Cardiac muscle cell (in vitro differentiated cells and primary cell): ENCODE data around the gene MEGF11. TPM values are rescaled to one million over a fixed set of nuclear protein-coding genes. Genes with fewer than 3 reads are reported as not detected.

Experiments
- DNase-seq, 2 donors: peaks; one replicate each; pipeline versions ENCODE4 v3.0.0 to v3.0.0-alpha.2; 2010 to 2017; ENCODE audit warnings: low read depth in 1 of 2, low spot score in 1 of 2
- H3K27ac ChIP-seq: fragments of 200-600 bp; sonication (generic); 2 replicates; pipeline ENCODE4 v1.5.1; 2016
- H3K27me3 ChIP-seq: fragments of 200-600 bp; sonication (generic); 2 replicates; pipeline ENCODE4 v1.6.0; 2016; ENCODE audit warnings: control low read depth
- H3K36me3 ChIP-seq: fragments of 200-600 bp; sonication (generic); 2 replicates; pipeline ENCODE4 v1.5.1; 2016; ENCODE audit warnings: control low read depth
- H3K4me1 ChIP-seq: fragments of 200-600 bp; sonication (generic); 2 replicates; pipeline ENCODE4 v1.8.1; 2017; ENCODE audit warnings: low read depth, mild to moderate bottlenecking, mixed run types
- H3K4me3 ChIP-seq: fragments of 200-600 bp; sonication (generic); 2 replicates; pipeline ENCODE4 v1.5.1; 2016; ENCODE audit warnings: mild to moderate bottlenecking
- H3K9me3 ChIP-seq: fragments of 200-600 bp; sonication (generic); 2 replicates; pipeline ENCODE4 v1.5.1; 2017; ENCODE audit warnings: low read depth, mild to moderate bottlenecking, control low read depth
- polyA plus RNA-seq: library from polyadenylated mRNA; unstranded; fragments of >200 nt; fragmentation: Nextera tagmentation; extraction: Ambion mirVana; gene quantifications from 2 replicates; pipeline ENCODE4 v1.2.1, GENCODE V29; 2016
- total RNA-seq: library from RNA; depleted of rRNA; stranded (reverse); fragments of >200 nt; gene quantifications from 2 replicates; pipeline ENCODE4 v1.2.3, GENCODE V29; 2016
- TF ChIP-seq, protein P1 (sequence below): IDR thresholded peaks from 2 replicates; pipeline ENCODE4 v1.5.1; 2012; ENCODE audit warnings: low read depth, mild to moderate bottlenecking, low read length

MEGF11 gene
- total and polyA plus RNA-seq, 2 experiments from 2014 or later, result 0.30 TPM; not detected in 1

DNA sequence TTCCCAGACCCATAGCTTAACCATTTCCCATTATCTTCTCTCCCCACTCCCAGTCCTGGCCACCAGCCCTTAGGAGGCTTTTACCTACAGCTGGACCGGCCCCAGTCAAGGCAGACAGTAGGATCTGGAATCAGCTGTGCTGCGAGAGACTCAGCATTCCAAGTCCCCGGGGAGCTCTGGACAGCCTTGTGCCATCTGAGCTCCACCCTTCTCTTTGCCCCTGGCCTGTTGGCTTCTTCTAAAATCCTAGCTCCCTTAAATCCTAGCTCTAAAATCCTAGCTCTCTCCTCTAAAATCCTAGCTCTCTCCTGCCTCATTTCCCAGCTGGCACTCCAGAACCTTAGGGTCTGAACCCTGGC, 21.3 kb downstream of the MEGF11 start:
- no peak for DNase-seq
- Histone ChIP-seq H3K36me3 (no peaks in the 10 kb centered on the region), H3K27me3 (peaks cover 3% of the 10 kb centered on the region), H3K9me3 (no peaks in the 10 kb centered on the region), H3K27ac (no peak overlapping the region), H3K4me3 (no peak overlapping the region), H3K4me1 (no peaks in the 10 kb centered on the region)
- TF ChIP-seq, protein P1, sequence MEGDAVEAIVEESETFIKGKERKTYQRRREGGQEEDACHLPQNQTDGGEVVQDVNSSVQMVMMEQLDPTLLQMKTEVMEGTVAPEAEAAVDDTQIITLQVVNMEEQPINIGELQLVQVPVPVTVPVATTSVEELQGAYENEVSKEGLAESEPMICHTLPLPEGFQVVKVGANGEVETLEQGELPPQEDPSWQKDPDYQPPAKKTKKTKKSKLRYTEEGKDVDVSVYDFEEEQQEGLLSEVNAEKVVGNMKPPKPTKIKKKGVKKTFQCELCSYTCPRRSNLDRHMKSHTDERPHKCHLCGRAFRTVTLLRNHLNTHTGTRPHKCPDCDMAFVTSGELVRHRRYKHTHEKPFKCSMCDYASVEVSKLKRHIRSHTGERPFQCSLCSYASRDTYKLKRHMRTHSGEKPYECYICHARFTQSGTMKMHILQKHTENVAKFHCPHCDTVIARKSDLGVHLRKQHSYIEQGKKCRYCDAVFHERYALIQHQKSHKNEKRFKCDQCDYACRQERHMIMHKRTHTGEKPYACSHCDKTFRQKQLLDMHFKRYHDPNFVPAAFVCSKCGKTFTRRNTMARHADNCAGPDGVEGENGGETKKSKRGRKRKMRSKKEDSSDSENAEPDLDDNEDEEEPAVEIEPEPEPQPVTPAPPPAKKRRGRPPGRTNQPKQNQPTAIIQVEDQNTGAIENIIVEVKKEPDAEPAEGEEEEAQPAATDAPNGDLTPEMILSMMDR, result no peak

DNA sequence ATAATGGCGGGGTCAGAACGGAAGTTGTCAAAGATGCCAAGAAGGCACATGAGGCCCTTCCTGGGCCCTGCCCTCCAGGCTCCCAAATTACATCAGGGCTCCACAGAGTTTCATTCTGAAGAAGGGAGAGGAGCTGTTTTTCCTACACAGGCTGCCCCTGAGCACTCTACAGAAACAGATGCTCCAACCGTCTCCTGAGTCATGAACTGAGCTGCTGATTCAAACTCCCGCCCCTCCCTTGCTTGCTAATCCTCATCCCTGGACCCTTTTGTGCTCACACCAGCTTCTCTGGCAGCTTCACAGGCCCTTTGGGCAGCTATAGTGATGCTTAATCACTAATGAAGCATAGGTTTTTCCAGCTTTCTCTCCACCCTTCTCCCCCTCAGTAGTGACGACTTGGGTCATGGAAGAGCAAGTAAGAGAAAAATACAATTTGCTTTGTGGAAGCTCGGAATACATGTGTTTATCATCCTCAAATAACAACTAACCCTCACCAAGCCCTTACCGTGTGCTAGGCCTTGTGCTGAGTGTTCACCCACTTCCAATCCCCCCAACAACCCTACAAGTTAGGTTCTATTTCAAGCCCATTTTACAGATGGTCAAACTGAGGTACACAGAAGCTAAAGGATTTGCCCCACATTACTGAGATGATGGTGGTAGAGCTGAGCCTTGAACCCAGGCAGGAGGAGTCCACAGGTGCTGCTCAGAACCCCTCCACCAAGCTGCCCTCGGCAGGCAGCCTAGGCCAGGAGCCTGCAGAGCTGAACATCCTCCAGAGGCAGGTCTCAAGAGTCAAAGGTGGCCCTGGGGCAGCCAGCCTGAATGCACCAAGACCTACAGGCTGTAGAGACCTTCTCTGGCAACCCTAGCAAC, 21.9 kb downstream of the MEGF11 start:
- DNase-seq, result no peak
- Histone ChIP-seq H3K36me3 (no peaks in the 10 kb centered on the region), H3K4me1 (no peaks in the 10 kb centered on the region), H3K4me3 (no peak overlapping the region), H3K27ac (no peak overlapping the region), H3K9me3 (no peaks in the 10 kb centered on the region), H3K27me3 (peaks cover 3% of the 10 kb centered on the region)
- TF ChIP-seq, protein P1, result no peak

DNA sequence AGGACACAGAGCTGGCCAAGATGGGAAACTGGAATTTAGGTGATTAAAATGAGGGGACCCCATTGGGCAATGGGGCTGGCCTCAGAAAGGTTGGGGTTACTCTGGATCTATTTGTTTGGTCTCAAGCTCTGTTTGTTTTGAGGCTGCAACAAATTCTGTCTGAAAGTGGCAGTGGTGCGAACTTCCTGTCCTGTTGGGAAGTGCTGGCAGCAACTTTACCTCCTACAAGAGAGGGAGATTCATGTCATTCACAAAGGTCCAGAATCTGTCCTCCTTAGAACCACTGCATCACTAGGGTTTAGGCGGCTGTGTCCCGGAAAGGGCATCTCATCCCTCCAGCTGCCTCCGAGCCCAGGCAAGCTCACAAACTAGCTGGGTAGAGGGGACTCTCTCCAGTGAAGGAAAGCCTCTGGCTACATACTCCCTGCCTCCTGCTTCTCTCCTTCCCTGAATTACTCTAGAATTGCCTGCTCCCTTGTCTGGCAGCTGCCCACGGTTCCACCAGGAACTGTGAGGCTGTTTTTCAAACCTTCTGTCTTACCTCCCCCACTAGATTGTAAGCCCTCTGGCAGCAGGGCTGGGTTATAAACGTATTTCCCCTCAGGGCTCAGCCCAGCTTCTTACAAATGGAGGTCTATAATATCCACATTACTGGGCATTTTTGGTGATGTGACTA, 23.6 kb downstream of the MEGF11 start:
- no peaks in the 10 kb centered on the region for H3K27me3 ChIP-seq
- no peaks in the 10 kb centered on the region for H3K4me1 ChIP-seq
- no peaks in the 10 kb centered on the region for H3K9me3 ChIP-seq
- H3K27ac ChIP-seq, result no peak overlapping the region
- TF ChIP-seq, protein P1, result no peak
- H3K36me3 ChIP-seq, result no peaks in the 10 kb centered on the region
- no peak overlapping the region for H3K4me3 ChIP-seq
- DNase-seq, result no peak

DNA sequence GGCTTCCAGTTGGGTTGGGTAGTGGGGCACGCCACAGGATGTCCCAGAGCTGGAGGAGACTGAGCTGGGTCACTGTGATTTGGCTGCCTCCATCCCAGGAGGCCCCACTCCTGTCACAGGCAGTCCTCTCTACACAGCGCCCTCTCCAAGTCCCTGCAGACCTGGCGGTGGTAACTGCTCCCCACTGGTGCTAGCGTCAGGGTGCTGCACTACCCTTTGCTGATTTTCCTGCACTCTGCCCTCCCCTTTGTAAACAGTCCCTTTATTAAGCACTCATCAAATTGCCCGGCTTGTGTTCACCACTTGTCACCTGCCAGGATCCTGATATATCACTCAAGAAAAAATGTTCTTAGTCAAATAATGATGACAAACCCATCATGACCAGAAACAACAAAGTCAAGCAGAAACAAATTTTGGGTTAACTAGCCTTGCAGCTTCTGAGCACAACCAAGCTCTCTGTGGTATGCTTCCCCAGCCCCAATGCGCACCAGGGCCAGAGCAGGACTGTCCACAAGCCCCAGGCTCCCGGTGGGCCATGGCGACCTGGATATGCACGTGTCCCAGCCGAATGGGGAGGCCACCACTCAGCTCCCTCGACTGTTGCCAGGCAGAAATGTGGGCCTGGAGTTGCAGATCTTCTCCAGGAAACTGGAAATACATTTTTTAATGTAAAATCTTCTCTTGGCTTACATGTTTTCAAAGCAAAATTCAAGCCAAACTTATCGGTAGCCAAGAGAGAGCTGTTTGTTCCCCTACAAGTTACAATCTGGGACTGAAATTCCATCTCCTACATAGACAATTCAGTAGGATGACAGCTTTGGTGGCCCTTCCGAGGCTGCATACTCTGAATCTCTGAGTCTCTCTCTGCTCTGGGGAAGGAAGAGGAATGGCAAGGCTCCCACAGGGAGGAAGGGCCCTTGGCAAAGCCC, 24.5 kb downstream of the MEGF11 start:
- no peak overlapping the region for H3K27ac ChIP-seq
- no peak for DNase-seq
- H3K27me3 ChIP-seq, result no peaks in the 10 kb centered on the region
- H3K9me3 ChIP-seq, result no peaks in the 10 kb centered on the region
- TF ChIP-seq, protein P1, result no peak
- no peaks in the 10 kb centered on the region for H3K36me3 ChIP-seq
- no peaks in the 10 kb centered on the region for H3K4me1 ChIP-seq
- no peak overlapping the region for H3K4me3 ChIP-seq

DNA sequence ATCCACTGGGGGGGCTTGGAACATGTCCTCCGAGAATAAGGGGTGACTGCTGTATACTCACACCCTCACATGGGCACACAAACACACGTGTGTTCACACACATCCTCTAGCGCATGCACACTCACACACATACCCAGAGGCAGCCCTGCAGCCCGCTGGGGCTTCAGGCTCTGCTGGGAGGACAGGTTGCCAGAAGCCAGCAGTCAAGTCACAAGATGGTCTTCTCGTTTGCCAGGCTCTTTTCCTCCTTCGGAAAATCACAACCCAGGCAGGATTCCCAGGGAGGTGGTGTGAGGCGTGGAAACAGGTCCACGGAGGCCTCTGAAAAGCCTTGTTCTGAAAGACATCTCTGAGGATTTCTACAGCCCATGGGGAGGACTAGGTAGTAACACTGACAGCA, 26.8 kb downstream of the MEGF11 start:
- Histone ChIP-seq H3K27me3 (no peaks in the 10 kb centered on the region), H3K4me1 (no peaks in the 10 kb centered on the region), H3K27ac (no peak overlapping the region), H3K4me3 (no peak overlapping the region), H3K36me3 (no peaks in the 10 kb centered on the region), H3K9me3 (no peaks in the 10 kb centered on the region)
- TF ChIP-seq, protein P1, result no peak
- DNase-seq, result no peak
